ENCODE results near the gene PNPO.

The PNPO gene

DNA sequence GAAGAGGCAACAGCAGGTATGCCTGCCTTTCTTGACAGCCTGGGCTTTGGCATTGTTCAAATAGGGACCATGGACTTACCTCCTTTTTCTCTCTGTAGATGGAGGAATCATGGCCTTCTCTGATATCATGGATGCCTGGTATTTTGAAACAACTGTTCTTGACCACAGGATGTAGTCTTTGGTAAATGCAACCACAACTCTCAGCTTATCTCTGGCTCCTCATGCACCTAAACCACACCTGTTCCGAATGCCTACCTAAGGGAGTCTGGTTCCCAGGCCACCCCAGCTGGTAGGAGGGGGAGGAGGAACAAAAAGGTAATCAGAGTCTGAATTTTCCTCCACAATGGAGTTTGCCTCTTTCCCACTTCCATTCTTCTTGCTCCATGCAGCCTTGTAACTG lies 48.3 kb downstream of the PNPO start:
- Histone ChIP-seq H3K27ac (peak overlapping the region; percentile 56), H3K36me3 (peaks cover 9% of the 10 kb centered on the region; the same call in 1 of the 2 replicates), H3K27me3 (ENCODE audit: insufficient read depth, low read depth, severe bottlenecking) (no peaks in the 10 kb centered on the region), H3K9me3 (ENCODE audit: severe bottlenecking) (no peaks in the 10 kb centered on the region), H3K4me3 (ENCODE audit: low read depth, low read length) (no peak overlapping the region)
- DNase-seq: no peak
- TF ChIP-seq, protein P1, sequence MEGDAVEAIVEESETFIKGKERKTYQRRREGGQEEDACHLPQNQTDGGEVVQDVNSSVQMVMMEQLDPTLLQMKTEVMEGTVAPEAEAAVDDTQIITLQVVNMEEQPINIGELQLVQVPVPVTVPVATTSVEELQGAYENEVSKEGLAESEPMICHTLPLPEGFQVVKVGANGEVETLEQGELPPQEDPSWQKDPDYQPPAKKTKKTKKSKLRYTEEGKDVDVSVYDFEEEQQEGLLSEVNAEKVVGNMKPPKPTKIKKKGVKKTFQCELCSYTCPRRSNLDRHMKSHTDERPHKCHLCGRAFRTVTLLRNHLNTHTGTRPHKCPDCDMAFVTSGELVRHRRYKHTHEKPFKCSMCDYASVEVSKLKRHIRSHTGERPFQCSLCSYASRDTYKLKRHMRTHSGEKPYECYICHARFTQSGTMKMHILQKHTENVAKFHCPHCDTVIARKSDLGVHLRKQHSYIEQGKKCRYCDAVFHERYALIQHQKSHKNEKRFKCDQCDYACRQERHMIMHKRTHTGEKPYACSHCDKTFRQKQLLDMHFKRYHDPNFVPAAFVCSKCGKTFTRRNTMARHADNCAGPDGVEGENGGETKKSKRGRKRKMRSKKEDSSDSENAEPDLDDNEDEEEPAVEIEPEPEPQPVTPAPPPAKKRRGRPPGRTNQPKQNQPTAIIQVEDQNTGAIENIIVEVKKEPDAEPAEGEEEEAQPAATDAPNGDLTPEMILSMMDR (IDR thresholded peaks at IDR 0.05; ENCODE audit: low read depth, low read length): no peak

DNA sequence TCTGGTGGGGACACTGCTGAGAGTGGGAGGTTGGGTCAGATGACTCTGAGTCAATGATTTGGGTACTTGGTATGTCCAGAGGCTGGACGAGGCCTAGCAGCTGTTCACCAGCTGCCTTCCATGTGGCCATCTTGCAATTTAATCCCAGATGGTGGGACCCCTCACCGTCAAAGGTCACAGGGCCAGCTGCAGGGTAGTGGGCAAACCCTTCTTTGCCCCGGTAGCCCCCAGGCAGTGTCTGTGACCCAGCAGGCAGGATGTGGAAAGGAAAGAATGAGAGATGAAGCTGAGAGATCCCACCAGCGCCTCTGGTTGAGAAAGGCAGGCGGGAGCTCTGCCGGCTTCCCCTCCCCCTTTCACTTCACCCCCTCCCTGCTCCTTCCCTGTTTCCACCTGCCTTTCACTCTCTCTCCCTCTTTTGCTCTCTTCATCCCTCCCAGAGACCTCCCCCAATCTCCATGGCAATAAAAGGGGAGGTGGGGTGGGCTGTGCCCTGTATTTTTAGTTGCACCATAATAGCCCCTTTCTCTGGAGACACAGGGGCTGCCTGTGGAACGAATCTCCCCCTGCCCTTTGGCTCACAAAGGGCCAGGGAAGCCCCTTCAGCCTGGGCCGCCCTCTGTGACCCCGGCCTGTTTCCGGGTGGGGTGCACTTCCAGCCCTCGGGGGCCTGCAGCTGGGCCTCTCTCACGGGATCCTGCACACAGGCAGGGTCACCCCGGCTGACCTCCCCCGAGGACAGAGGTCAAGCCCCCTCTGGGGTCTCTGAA lies 49.8 kb downstream of the PNPO start:
- Histone ChIP-seq H3K9me3 (ENCODE audit: severe bottlenecking) (no peaks in the 10 kb centered on the region), H3K4me3 (ENCODE audit: low read depth, low read length) (no peak overlapping the region), H3K36me3 (no peaks in the 10 kb centered on the region), H3K27me3 (ENCODE audit: insufficient read depth, low read depth, severe bottlenecking) (no peaks in the 10 kb centered on the region), H3K27ac (peak overlapping the region; percentile 32)
- TF ChIP-seq, protein P1 (IDR thresholded peaks at IDR 0.05; ENCODE audit: low read depth, low read length): no peak
- DNase-seq: no peak

DNA sequence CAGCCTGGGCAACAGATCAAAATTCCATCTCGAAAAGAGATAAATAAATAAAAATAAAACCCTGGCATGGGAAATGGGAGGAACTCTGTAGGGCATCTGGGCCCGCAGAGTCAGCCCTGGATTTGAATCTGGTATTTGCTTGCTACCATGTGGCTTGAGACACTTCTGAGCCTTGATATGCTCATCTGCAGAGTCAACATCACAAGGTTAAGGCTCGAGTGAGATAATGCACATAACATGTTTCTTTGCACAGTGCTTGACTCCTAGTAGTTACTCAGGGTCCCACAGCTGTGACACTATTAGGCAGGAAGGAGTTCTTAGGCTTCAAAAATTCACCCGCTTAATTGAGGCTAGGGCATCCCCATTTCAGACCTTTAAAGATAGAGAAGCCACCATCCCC lies 50.8 kb downstream of the PNPO start:
- Histone ChIP-seq H3K36me3 (no peaks in the 10 kb centered on the region), H3K9me3 (ENCODE audit: severe bottlenecking) (no peaks in the 10 kb centered on the region), H3K27ac (no peak overlapping the region; the same call in 1 of the 2 replicates), H3K4me3 (ENCODE audit: low read depth, low read length) (no peak overlapping the region), H3K27me3 (ENCODE audit: insufficient read depth, low read depth, severe bottlenecking) (no peaks in the 10 kb centered on the region)
- DNase-seq: no peak
- TF ChIP-seq, protein P1 (IDR thresholded peaks at IDR 0.05; ENCODE audit: low read depth, low read length): no peak

DNA sequence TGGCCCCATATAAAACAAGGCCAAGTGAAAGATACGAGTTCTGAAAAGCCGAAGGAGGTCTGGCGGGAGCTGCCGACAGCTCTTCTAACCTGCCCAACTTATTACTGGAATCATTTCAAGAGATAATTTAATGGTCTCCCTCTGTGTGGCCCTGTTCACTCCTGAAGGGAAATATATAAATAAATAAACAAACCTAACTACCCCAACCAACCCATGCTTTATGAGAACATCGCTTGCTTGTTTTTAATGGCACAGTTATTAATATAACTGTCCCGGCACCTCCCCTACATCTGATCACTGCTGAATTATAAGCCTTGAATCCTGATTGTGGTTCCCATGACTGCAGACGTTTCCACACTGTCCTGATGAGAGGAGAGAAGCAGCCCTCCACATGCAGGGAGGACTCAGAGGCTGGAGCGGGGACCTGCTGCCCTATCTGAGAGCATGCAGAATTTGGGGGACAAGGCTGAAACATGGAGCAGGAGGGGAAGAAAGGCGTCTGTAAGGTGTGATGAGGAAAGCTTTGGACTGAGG lies 51.7 kb downstream of the PNPO start:
- Histone ChIP-seq H3K27ac (peak overlapping the region; percentile 96), H3K4me3 (ENCODE audit: low read depth, low read length) (no peak overlapping the region), H3K36me3 (no peaks in the 10 kb centered on the region), H3K27me3 (ENCODE audit: insufficient read depth, low read depth, severe bottlenecking) (no peaks in the 10 kb centered on the region), H3K9me3 (ENCODE audit: severe bottlenecking) (no peaks in the 10 kb centered on the region)
- TF ChIP-seq, protein P1 (IDR thresholded peaks at IDR 0.05; ENCODE audit: low read depth, low read length): no peak
- DNase-seq: no peak

DNA sequence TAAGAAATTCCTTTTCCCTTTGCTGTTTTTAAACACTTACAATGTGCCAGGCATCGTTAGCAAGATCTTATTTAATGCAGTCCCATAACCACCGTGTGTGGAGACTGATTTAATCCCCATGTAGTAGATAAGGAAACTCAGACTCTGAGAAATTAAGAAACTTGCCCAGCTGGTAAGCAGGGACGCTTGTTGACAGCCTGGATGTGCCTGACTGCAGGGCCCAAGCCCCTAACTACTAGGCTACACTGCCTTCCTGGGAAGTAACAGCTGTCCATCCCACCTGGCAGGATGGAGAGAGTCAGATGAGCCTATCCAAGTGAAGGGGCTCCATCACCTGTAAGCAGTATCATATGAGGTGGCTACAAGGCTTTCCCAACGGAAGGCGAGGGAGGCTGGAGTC lies 52.6 kb downstream of the PNPO start:
- no peaks in the 10 kb centered on the region for H3K27me3 ChIP-seq (ENCODE audit: insufficient read depth, low read depth, severe bottlenecking)
- TF ChIP-seq, protein P1 (IDR thresholded peaks at IDR 0.05; ENCODE audit: low read depth, low read length): no peak
- H3K9me3 ChIP-seq (ENCODE audit: severe bottlenecking): no peaks in the 10 kb centered on the region
- no peak for DNase-seq
- H3K36me3 ChIP-seq: no peaks in the 10 kb centered on the region
- H3K4me3 ChIP-seq (ENCODE audit: low read depth, low read length): no peak overlapping the region
- peak overlapping the region; percentile 96 for H3K27ac ChIP-seq
